Measurements from ENCODE around the gene SMARCA2.

Gene SMARCA2

DNA sequence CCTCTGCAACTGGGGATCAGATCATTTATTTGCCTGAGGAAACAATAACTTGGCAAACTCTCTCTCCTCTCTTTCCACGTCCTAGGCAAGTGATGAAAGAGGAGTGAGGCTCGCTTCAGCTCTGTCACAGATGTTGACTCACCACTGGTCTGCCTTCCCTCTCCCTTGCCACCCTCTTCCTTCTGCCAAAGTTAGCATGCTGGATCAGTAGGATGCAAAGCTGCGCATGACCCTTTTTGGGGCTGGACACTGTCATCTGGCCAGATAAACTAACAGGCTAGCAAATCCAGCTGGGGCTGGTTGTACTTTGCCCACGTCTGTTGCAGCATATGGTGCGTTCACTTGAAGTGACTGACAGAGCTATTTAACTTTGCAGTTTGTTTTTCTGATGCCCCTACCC is 36.2 kb upstream of the SMARCA2 start:
- H3K4me3 ChIP-seq (replicated peaks in 1 of 2; ENCODE audit: low read depth in 2 of 2, low read length in 2 of 2): no peak overlapping the region
- peak; percentile 62 to 77 for DNase-seq (ENCODE audit: low read depth in 2 of 2)
- TF ChIP-seq, protein P1, sequence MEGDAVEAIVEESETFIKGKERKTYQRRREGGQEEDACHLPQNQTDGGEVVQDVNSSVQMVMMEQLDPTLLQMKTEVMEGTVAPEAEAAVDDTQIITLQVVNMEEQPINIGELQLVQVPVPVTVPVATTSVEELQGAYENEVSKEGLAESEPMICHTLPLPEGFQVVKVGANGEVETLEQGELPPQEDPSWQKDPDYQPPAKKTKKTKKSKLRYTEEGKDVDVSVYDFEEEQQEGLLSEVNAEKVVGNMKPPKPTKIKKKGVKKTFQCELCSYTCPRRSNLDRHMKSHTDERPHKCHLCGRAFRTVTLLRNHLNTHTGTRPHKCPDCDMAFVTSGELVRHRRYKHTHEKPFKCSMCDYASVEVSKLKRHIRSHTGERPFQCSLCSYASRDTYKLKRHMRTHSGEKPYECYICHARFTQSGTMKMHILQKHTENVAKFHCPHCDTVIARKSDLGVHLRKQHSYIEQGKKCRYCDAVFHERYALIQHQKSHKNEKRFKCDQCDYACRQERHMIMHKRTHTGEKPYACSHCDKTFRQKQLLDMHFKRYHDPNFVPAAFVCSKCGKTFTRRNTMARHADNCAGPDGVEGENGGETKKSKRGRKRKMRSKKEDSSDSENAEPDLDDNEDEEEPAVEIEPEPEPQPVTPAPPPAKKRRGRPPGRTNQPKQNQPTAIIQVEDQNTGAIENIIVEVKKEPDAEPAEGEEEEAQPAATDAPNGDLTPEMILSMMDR (IDR thresholded peaks at IDR 0.05; ENCODE audit: low read depth, low read length): no peak

GRCh38 chr9:1979741-1980367 is 35.3 kb upstream of the SMARCA2 start:
- TF ChIP-seq, protein P1 (IDR thresholded peaks at IDR 0.05; ENCODE audit: low read depth, low read length): no peak
- no peak overlapping the region for H3K4me3 ChIP-seq (replicated peaks in 1 of 2; ENCODE audit: low read depth in 2 of 2, low read length in 2 of 2)
- DNase-seq (ENCODE audit: low read depth in 2 of 2): peak; percentile 65 to 73

GRCh38 chr9:1980387-1980786 is 34.8 kb upstream of the SMARCA2 start:
- H3K4me3 ChIP-seq (replicated peaks in 1 of 2; ENCODE audit: low read depth in 2 of 2, low read length in 2 of 2): no peak overlapping the region
- TF ChIP-seq, protein P1 (IDR thresholded peaks at IDR 0.05; ENCODE audit: low read depth, low read length): no peak
- no peak for DNase-seq (ENCODE audit: low read depth in 2 of 2)

GRCh38 chr9:1982074-1982473 is 33.1 kb upstream of the SMARCA2 start:
- TF ChIP-seq, protein P1 (IDR thresholded peaks at IDR 0.05; ENCODE audit: low read depth, low read length): no peak
- no peak overlapping the region for H3K4me3 ChIP-seq (replicated peaks in 1 of 2; ENCODE audit: low read depth in 2 of 2, low read length in 2 of 2)
- no peak for DNase-seq (ENCODE audit: low read depth in 2 of 2)

- no peak for DNase-seq (ENCODE audit: low read depth in 2 of 2)
- TF ChIP-seq, protein P1 (IDR thresholded peaks at IDR 0.05; ENCODE audit: low read depth, low read length): no peak
- no peak overlapping the region for H3K4me3 ChIP-seq (replicated peaks in 1 of 2; ENCODE audit: low read depth in 2 of 2, low read length in 2 of 2)
These were observed 28.8 kb upstream of the SMARCA2 start for GRCh38 chr9:1986341-1986740.

GRCh38 chr9:1989500-1989899 is 25.6 kb upstream of the SMARCA2 start:
- TF ChIP-seq, protein P1 (IDR thresholded peaks at IDR 0.05; ENCODE audit: low read depth, low read length): no peak
- no peak for DNase-seq (ENCODE audit: low read depth in 2 of 2)
- no peak overlapping the region for H3K4me3 ChIP-seq (replicated peaks in 1 of 2; ENCODE audit: low read depth in 2 of 2, low read length in 2 of 2)

DNA sequence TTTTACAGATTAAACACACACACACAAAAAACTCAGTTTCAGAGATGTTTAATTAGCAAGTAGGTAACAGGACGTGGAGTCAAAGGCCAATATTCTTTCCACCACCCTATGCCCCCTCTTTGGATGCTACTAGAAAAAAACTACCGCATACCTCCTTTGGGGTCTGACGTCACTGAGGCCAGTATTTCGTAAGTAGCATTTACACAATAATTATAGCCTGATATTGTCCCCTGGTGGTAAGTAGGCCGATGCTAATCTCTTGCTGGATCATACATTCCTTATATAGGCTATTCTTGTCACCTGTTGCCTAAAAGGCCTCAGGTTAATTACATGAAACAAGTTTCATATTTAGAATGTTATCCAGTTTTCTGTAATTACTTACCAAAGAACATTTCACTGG is 21.0 kb upstream of the SMARCA2 start:
- TF ChIP-seq, protein P1 (IDR thresholded peaks at IDR 0.05; ENCODE audit: low read depth, low read length): no peak
- no peak for DNase-seq (ENCODE audit: low read depth in 2 of 2)

More for the DNA sequence above, 21.0 kb upstream of the SMARCA2 start:
- no peak overlapping the region for H3K4me3 ChIP-seq (replicated peaks in 1 of 2; ENCODE audit: low read depth in 2 of 2, low read length in 2 of 2)
